HepG2 (cell line): ENCODE results near the gene INHA. TPM values are rescaled to one million over a fixed set of nuclear protein-coding genes. Genes with fewer than 3 reads are reported as not detected.

Source experiments
- AHDC1 ChIP-seq: sonication (generic); formaldehyde crosslinking; IDR thresholded peaks from 2 replicates; pipeline ENCODE4 v1.5.1; 2020; ENCODE audit warnings: mild to moderate bottlenecking, missing genetic modification reagents, borderline replicate concordance
- AKNA ChIP-seq: sonication (generic); formaldehyde crosslinking; IDR thresholded peaks from 2 replicates; pipeline ENCODE4 v1.4.0; 2020; ENCODE audit warnings: missing genetic modification reagents, borderline replicate concordance
- ATM ChIP-seq: fragments of 450-650 bp; IDR thresholded peaks from 2 replicates; pipeline ENCODE4 v1.7.1; 2017; ENCODE audit warnings: mild to moderate bottlenecking, borderline replicate concordance
- DNMT1 ChIP-seq: sonication (generic); formaldehyde crosslinking; IDR thresholded peaks from 2 replicates; pipeline ENCODE4 v1.5.1; 2020; ENCODE audit warnings: mild to moderate bottlenecking, missing genetic modification reagents
- JDP2 ChIP-seq: sonication (generic); formaldehyde crosslinking; IDR thresholded peaks from 2 replicates; pipeline ENCODE4 v1.8.1; 2022; ENCODE audit warnings: missing genetic modification reagents, borderline replicate concordance
- KDM5B ChIP-seq: sonication (generic); formaldehyde crosslinking; IDR thresholded peaks from 2 replicates; pipeline ENCODE4 v1.4.0; 2020; ENCODE audit warnings: missing genetic modification reagents, mild to moderate bottlenecking, borderline replicate concordance
- NR2F6 ChIP-seq, 2 experiments: IDR thresholded peaks; 2 replicates each; pipeline ENCODE4 v1.6.1; 2016; ENCODE audit warnings: antibody characterized with exemption in 1 of 2, mild to moderate bottlenecking in 1 of 2
- PAXIP1 ChIP-seq: sonication (generic); formaldehyde crosslinking; conservative IDR thresholded peaks from 2 replicates; pipeline ENCODE4 v1.4.0; 2020; ENCODE audit warnings: mild to moderate bottlenecking, missing genetic modification reagents, moderate library complexity
- SNRNP70 ChIP-seq: fragments of 200-400 bp; formaldehyde crosslinking; IDR thresholded peaks from 2 replicates; pipeline ENCODE4 v1.6.1; 2017; ENCODE audit warnings: mild to moderate bottlenecking, low read depth, low read length, moderate library complexity
- STAG1 ChIP-seq: sonication (generic); formaldehyde crosslinking; IDR thresholded peaks from 2 replicates; pipeline ENCODE4 v1.4.0; 2020; ENCODE audit warnings: missing genetic modification reagents
- ZEB1 ChIP-seq: IDR thresholded peaks from 2 replicates; pipeline ENCODE4 v1.6.1; 2012; ENCODE audit warnings: mild to moderate bottlenecking, low read depth, inconsistent platforms; ENCODE audit not compliant: insufficient replicate concordance
- ZNF383 ChIP-seq: sonication (generic); formaldehyde crosslinking; IDR thresholded peaks from 2 replicates; pipeline ENCODE4 v1.4.0; 2020; ENCODE audit warnings: missing genetic modification reagents, mild to moderate bottlenecking, borderline replicate concordance
- ZSCAN29 ChIP-seq: sonication (generic); formaldehyde crosslinking; conservative IDR thresholded peaks from 2 replicates; pipeline ENCODE4 v1.4.0; 2020; ENCODE audit warnings: mild to moderate bottlenecking, missing genetic modification reagents
- polyA plus RNA-seq, 8 experiments: library from polyadenylated mRNA; depleted of rRNA in 3 of 8; stranded (reverse) in 7 of 8; unstranded in 1 of 8; fragments of >200 nt; fragmentation: Illumina TruSeq in 4 of 8; extraction: Trizol in 4 of 8; gene quantifications; 2 replicates each; pipeline versions ENCODE4 v1.2.1 to v1.2.3, GENCODE V29; 2011 to 2016; ENCODE audit warnings: low read depth in 4 of 8, missing spikeins in 1 of 8, mixed read lengths in 1 of 8; ENCODE audit not compliant: insufficient read depth in 1 of 8
- total RNA-seq, 5 experiments: library from RNA; depleted of rRNA; stranded (reverse); fragments of >200 nt; fragmentation: Illumina TruSeq; extraction: Trizol; gene quantifications; 2 replicates each; pipeline ENCODE4 v1.2.3, GENCODE V29; 2016; ENCODE audit warnings: low read depth in 1 of 5

The INHA gene
- total and polyA plus RNA-seq, 2 of the 13 experiments (the other 11 are each of a cell fraction or from before 2014, with no cell fraction given): 4.1 to 15.2 TPM

GRCh38 chr2:219576505-219577388, 4.6 kb downstream of the INHA start (continued):
- TF ChIP-seq ZSCAN29 (CRISPR knock-in tag): peak; percentile 94
- peak; percentile 81 for TF ChIP-seq ZEB1
- TF ChIP-seq KDM5B (CRISPR knock-in tag): peak; percentile 97; the same call in 1 of the 2 replicates
- TF ChIP-seq AHDC1 (CRISPR knock-in tag): peak; percentile 96
- no peak for TF ChIP-seq ZNF383 (CRISPR knock-in tag)
- TF ChIP-seq JDP2 (CRISPR knock-in tag): peak; percentile 31; the same call in 1 of the 2 replicates
- TF ChIP-seq PAXIP1 (CRISPR knock-in tag): peak; percentile 98
- TF ChIP-seq NR2F6 (IDR thresholded peaks at IDR 0.05): peak; percentile 76
- peak; percentile 82; the same call in 1 of the 2 replicates for TF ChIP-seq NR2F6 (CRISPR knock-in tag; IDR thresholded peaks at IDR 0.05)
- TF ChIP-seq ATM: no peak
- peak; percentile 39 for TF ChIP-seq STAG1 (CRISPR knock-in tag)
- no peak for TF ChIP-seq AKNA (CRISPR knock-in tag)
- TF ChIP-seq DNMT1 (CRISPR knock-in tag): peak; percentile 50; the same call in 1 of the 2 replicates
- TF ChIP-seq SNRNP70: no peak
